ENCODE results near the gene SMYD4.
"Not testable (repeated sequence)": the region's sequence is repeated elsewhere in the genome, so short reads cannot be mapped to it uniquely, and the experiment has no call there.

The SMYD4 gene

GRCh38 chr17:1779571-1780131 is 50.1 kb downstream of the SMYD4 start:
- FAIRE-seq = peak; percentile 98

- no peak for FAIRE-seq
These were observed 52.8 kb downstream of the SMYD4 start for GRCh38 chr17:1776857-1777256.

GRCh38 chr17:1776328-1776727 is 53.4 kb downstream of the SMYD4 start:
- no peak for FAIRE-seq

- no peak for FAIRE-seq
These were observed 55.1 kb downstream of the SMYD4 start for GRCh38 chr17:1774390-1775176.

- FAIRE-seq = no peak
These were observed 56.0 kb downstream of the SMYD4 start for GRCh38 chr17:1773696-1774181.

- FAIRE-seq = not testable (repeated sequence)
These were observed 56.6 kb downstream of the SMYD4 start for GRCh38 chr17:1773000-1773695.

- FAIRE-seq = no peak
These were observed 59.8 kb downstream of the SMYD4 start for GRCh38 chr17:1769822-1770477.

- FAIRE-seq = no peak
These were observed 62.3 kb downstream of the SMYD4 start for GRCh38 chr17:1767358-1767757.

- no peak for FAIRE-seq
These were observed 63.1 kb downstream of the SMYD4 start for GRCh38 chr17:1766382-1767135.

- FAIRE-seq = no peak
These were observed 64.1 kb downstream of the SMYD4 start for GRCh38 chr17:1765576-1765975.

- not testable (repeated sequence) for FAIRE-seq
These were observed 65.0 kb downstream of the SMYD4 start for GRCh38 chr17:1764705-1765104.

- FAIRE-seq = peak; percentile 26
These were observed 65.4 kb downstream of the SMYD4 start for GRCh38 chr17:1764284-1764683.

GRCh38 chr17:1762901-1763898 is 66.5 kb downstream of the SMYD4 start:
- FAIRE-seq = no peak

GRCh38 chr17:1762233-1762900 is 67.3 kb downstream of the SMYD4 start:
- FAIRE-seq = no peak

GRCh38 chr17:1759529-1759928 is 70.2 kb downstream of the SMYD4 start:
- peak; percentile 73 for FAIRE-seq

GRCh38 chr17:1758807-1759206 is 70.9 kb downstream of the SMYD4 start:
- no peak for FAIRE-seq

- FAIRE-seq = no peak
These were observed 73.9 kb downstream of the SMYD4 start for GRCh38 chr17:1755827-1756262.

- FAIRE-seq = no peak
These were observed 74.4 kb downstream of the SMYD4 start for GRCh38 chr17:1755252-1755826.

- no peak for FAIRE-seq
These were observed 75.1 kb downstream of the SMYD4 start for GRCh38 chr17:1754430-1755112.
